Coronary artery (tissue), 2 donors: Measurements from ENCODE around the gene KRT74.
A peak's percentile ranks its signal among the peaks of the same experiment; 100 is the strongest.
"Not testable (repeated sequence)": the region's sequence is repeated elsewhere in the genome, so short reads cannot be mapped to it uniquely, and the experiment has no call there.

ENCODE experiments used
- DNase-seq: peaks from one replicate; pipeline ENCODE4 v3.0.0-alpha.2; 2017; ENCODE audit warnings: low spot score
- H3K27ac ChIP-seq, 2 donors: fragments of 200-600 bp; sonication (generic); one replicate each; pipeline ENCODE4 v1.5.1; 2016 to 2019
- H3K4me3 ChIP-seq: fragments of 200-600 bp; sonication (generic); 2 replicates; pipeline ENCODE4 v1.5.1; 2016; ENCODE audit warnings: mild to moderate bottlenecking, moderate library complexity
- TF ChIP-seq, protein P1 (sequence below): fragments of 200-600 bp; sonication (generic); IDR thresholded peaks from one replicate; pipeline ENCODE4 v1.5.1; 2019; ENCODE audit warnings: antibody characterized with exemption

Gene KRT74

DNA sequence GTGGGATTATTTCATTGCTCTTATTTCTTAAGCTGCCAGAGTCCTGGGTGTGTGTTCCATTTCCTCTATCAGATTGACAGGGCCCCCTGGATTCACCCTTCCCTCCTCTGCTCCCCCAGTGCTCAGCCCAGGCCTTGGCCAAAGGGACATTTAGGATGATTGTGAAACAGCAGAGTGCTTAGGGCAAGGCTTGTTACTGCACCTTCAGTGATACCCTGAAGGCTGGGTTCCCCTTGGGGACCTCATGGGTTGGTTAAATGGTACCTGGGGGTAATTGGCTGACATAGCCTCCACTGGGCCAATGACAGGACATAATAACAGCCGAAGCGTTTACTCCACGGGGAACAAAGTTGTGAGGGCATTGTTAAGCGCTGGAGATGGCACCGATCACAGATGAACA, 28.9 kb upstream of the KRT74 start:
- no peak overlapping the region for H3K4me3 ChIP-seq
- DNase-seq = peak; percentile 35
- TF ChIP-seq, protein P1, sequence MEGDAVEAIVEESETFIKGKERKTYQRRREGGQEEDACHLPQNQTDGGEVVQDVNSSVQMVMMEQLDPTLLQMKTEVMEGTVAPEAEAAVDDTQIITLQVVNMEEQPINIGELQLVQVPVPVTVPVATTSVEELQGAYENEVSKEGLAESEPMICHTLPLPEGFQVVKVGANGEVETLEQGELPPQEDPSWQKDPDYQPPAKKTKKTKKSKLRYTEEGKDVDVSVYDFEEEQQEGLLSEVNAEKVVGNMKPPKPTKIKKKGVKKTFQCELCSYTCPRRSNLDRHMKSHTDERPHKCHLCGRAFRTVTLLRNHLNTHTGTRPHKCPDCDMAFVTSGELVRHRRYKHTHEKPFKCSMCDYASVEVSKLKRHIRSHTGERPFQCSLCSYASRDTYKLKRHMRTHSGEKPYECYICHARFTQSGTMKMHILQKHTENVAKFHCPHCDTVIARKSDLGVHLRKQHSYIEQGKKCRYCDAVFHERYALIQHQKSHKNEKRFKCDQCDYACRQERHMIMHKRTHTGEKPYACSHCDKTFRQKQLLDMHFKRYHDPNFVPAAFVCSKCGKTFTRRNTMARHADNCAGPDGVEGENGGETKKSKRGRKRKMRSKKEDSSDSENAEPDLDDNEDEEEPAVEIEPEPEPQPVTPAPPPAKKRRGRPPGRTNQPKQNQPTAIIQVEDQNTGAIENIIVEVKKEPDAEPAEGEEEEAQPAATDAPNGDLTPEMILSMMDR = no peak

DNA sequence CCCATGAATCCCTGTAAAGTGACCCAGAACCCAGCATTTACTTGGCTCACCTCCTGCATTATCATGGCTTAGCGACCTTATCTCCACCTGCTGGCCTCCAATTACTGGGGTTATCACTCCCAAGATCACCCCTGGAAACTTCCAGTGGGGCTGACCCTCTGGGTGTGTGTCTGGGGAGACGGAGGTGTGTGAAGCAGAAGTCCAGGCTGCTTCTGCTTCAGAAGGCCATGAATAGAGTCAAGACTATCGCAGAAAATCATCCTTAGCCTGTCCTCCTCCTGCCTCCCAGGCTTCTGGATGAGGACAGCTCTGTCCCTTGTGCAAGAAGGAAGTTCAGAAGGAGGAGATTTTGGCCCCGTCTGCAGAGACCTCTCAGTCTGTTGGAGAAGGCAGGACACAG, 28.0 kb upstream of the KRT74 start:
- Histone ChIP-seq H3K4me3 (no peak overlapping the region), H3K27ac (no peak overlapping the region)
- DNase-seq = no peak
- TF ChIP-seq, protein P1 = no peak

More for the DNA sequence above, 28.9 kb upstream of the KRT74 start:
- H3K27ac ChIP-seq = no peak overlapping the region

DNA sequence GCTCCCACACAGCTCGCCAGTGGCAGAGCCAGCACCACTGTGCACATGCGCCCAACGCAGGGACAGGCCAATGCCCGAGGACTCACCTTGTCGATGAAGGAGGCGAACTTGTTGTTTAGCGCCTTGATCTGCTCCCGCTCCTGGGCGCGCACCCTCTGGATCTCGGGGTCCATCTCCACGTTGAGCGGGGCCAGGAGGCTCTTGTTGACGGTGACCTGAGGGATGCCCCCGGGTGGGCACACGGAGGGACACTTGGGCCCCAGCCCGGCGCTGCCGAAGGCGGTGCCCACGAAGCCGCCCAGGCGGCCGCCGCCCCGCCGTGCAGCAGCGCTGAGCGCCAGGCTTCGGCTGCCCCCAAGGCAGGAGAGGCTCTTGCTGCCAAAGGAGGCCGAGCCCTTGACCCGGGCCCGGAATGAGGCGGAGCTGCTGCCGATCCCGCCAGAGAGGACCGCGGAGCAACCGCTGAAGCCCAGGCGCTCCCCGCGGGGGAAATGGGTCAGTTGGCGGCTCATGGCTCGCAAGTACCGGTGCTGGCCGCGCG, 27.4 kb upstream of the KRT74 start, which contains the start of gene KRT72:
Gene KRT72 (minus strand): TSS at position 523 of the 541 bp plus-strand sequence. CDS start 11 bp downstream, at position 512.
- DNase-seq = peak; percentile 50
- TF ChIP-seq, protein P1 = no peak
- no peak within 1 kb of the TSS for H3K27ac ChIP-seq
- H3K4me3 ChIP-seq = no peak within 1 kb of the TSS

DNA sequence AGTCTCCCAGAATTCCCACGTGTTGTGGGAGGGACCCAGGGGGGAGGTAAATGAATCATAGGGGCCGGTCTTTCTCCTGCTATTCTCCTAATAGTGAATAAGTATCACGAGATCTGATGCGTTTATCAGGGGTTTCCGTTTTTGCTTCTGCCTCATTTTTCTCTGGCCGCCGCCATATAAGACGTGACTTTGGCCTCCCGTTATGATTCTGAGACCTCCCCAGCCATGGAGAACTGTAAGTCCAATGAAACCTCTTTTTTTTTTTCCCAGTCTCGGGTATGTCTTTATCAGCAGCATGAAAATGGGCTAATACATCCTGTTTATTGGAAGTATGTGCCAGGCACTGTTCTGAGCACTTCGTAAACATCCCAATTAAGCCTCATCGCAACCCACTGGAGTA, 26.8 kb upstream of the KRT74 start:
- TF ChIP-seq, protein P1 = no peak
- Histone ChIP-seq H3K4me3 (no peak overlapping the region), H3K27ac (no peak overlapping the region)
- no peak for DNase-seq

DNA sequence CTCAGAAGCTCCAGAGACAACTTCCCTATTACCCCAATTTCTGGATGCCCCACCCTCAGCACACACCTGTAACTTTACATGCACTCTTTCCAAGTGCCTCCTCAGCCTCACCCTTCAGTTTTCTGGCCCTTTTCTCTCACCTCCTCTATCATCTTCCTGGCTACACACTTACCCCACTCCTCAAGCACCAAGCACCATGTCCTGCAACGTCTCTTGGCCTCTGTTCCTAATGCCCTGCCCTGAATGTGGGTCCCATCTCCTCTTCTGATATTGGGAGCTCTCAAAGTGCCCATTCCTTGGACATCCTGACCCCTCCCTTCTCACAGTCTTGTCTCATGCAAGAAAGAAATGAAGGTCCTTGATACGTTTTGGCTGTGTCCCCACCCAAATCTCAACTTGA, 26.4 kb upstream of the KRT74 start:
- no peak overlapping the region for H3K27ac ChIP-seq
- TF ChIP-seq, protein P1 = no peak
- no peak overlapping the region for H3K4me3 ChIP-seq
- DNase-seq = no peak

DNA sequence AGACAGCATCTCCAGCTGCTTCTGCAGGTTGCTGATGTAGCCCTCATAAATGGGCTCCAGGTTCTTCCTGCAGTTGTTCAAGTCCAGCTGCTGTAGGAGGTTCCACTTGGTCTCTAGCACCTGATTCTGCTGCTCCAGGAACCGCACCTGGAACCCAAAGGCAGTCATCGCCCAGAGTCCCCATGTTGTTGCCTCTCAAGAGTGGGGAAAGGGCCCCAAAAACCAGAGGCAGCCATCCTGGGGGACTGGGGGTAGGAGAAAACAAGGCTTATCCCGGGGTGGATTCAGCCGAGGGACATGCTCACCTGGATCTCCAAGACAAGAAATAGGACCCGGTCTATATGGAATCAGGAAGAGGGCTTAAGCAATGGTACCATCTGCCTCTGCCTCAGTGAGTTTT, 25.3 kb upstream of the KRT74 start:
- DNase-seq = peak; percentile 67
- no peak overlapping the region for H3K27ac ChIP-seq
- TF ChIP-seq, protein P1 = no peak
- H3K4me3 ChIP-seq = no peak overlapping the region

DNA sequence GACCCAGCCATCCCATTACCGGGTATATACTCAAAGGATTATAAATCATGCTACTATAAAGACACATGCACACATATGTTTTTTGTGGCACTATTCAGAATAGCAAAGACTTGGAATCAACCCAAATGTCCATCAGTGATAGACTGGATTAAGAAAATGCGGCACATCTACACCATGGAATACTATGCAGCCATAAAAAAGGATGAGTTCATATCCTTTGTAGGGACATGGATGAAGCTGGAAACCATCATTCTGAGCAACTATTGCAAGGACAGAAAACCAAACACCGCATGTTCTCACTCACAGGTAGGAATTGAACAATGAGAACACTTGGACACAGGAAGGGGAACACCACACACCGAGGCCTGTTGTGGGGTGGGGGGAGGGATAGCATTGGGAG, 20.6 kb upstream of the KRT74 start:
- DNase-seq, H3K4me3 ChIP-seq, H3K27ac ChIP-seq: not testable (repeated sequence)
